Ishikawa (cell line): ENCODE results near the gene CEP135.

Source experiments
- CEBPB ChIP-seq: IDR thresholded peaks from 2 replicates; pipeline ENCODE4 v1.6.1; 2012
- EP300 ChIP-seq: IDR thresholded peaks from 2 replicates; pipeline ENCODE4 v1.6.1; 2012; ENCODE audit warnings: borderline replicate concordance
- MAX ChIP-seq: IDR thresholded peaks from 2 replicates; pipeline ENCODE4 v1.6.1; 2012
- RAD21 ChIP-seq: IDR thresholded peaks from 2 replicates; pipeline ENCODE4 v1.6.1; 2012; ENCODE audit warnings: low read depth
- TCF12 ChIP-seq: IDR thresholded peaks from 2 replicates; pipeline ENCODE4 v1.6.1; 2012; ENCODE audit warnings: low read depth
- ZBTB7A ChIP-seq: IDR thresholded peaks from 2 replicates; pipeline ENCODE4 v1.6.1; 2012; ENCODE audit warnings: low read depth

GRCh38 chr4:56040842-56041241, 92.1 kb downstream of the CEP135 start:
- no peak for TF ChIP-seq ZBTB7A
- TF ChIP-seq EP300: no peak
- TF ChIP-seq TCF12: no peak
- no peak for TF ChIP-seq CEBPB
- no peak for TF ChIP-seq MAX
- no peak for TF ChIP-seq RAD21
